Coronary artery (tissue), 2 donors: ENCODE results near the gene WIPF2.

Source experiments
- DNase-seq: peaks from one replicate; pipeline ENCODE4 v3.0.0-alpha.2; 2017; ENCODE audit warnings: low spot score
- H3K27ac ChIP-seq, 2 donors: fragments of 200-600 bp; sonication (generic); one replicate each; pipeline ENCODE4 v1.5.1; 2016 to 2019
- H3K4me3 ChIP-seq: fragments of 200-600 bp; sonication (generic); 2 replicates; pipeline ENCODE4 v1.5.1; 2016; ENCODE audit warnings: mild to moderate bottlenecking, moderate library complexity
- TF ChIP-seq, protein P1 (sequence below): fragments of 200-600 bp; sonication (generic); IDR thresholded peaks from one replicate; pipeline ENCODE4 v1.5.1; 2019; ENCODE audit warnings: antibody characterized with exemption

The WIPF2 gene

DNA sequence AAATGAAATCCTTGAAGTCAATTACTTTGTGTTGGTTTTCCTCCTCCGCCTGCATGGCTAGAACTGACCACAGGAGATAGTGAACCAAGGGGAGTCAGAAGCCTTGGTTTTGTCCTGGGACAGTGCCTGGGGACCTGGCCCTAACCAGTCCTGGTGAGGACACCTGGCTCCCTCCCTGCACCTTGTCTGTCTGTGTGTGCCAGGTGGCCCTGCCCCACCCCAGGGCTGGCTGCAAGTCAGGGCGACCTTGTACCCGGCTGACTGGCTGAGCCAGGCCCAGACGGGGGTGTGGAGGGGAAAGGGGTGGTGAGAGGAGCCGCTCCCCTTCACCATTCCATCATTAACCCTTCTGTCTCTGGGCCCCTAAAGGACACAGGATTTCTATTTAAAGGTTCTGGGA, 38.4 kb upstream of the WIPF2 start:
- Histone ChIP-seq H3K27ac (no peak overlapping the region), H3K4me3 (no peak overlapping the region)
- TF ChIP-seq, protein P1, sequence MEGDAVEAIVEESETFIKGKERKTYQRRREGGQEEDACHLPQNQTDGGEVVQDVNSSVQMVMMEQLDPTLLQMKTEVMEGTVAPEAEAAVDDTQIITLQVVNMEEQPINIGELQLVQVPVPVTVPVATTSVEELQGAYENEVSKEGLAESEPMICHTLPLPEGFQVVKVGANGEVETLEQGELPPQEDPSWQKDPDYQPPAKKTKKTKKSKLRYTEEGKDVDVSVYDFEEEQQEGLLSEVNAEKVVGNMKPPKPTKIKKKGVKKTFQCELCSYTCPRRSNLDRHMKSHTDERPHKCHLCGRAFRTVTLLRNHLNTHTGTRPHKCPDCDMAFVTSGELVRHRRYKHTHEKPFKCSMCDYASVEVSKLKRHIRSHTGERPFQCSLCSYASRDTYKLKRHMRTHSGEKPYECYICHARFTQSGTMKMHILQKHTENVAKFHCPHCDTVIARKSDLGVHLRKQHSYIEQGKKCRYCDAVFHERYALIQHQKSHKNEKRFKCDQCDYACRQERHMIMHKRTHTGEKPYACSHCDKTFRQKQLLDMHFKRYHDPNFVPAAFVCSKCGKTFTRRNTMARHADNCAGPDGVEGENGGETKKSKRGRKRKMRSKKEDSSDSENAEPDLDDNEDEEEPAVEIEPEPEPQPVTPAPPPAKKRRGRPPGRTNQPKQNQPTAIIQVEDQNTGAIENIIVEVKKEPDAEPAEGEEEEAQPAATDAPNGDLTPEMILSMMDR = no peak
- no peak for DNase-seq

DNA sequence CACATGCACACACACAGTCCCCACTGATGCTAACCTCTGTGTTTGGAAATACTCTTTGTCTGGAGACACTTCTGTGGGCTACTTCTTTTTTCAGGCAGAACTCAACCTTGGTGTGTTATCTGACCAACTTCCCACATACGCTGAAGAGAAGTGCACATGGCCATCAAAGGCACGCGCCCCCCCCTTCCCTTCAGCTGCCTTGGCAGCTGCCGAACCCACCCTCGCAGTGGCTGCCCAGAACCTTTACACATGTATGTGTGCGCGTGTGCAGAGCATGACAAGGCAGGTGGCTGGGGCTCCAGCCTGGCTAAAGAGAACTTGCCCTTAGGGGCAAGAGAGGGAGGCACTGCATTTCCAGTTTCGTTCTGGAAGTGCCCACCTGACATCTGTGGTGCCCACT, 37.9 kb upstream of the WIPF2 start:
- no peak overlapping the region for H3K27ac ChIP-seq
- TF ChIP-seq, protein P1 = no peak
- H3K4me3 ChIP-seq = no peak overlapping the region
- DNase-seq = no peak

DNA sequence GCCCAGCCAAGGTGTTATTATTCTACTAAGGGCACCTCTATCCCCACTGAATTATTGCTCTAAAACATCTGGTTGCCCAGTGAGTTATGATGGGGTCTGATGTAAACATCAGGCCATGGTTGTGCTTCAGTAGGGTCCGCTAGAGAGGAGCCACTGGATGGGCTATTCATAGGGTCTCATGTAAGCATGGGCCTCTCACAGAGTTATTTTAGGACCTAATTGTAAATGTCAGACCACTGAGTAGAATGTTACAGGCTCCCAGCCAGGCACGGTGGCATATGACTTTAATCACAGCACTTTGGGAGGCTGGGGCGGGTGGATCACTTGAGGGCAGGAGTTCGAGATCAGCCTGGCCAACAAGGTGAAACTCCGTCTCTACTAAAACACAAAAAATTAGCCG, 36.5 kb upstream of the WIPF2 start:
- Histone ChIP-seq H3K27ac (no peak overlapping the region), H3K4me3 (no peak overlapping the region)
- TF ChIP-seq, protein P1 = no peak
- DNase-seq = no peak

DNA sequence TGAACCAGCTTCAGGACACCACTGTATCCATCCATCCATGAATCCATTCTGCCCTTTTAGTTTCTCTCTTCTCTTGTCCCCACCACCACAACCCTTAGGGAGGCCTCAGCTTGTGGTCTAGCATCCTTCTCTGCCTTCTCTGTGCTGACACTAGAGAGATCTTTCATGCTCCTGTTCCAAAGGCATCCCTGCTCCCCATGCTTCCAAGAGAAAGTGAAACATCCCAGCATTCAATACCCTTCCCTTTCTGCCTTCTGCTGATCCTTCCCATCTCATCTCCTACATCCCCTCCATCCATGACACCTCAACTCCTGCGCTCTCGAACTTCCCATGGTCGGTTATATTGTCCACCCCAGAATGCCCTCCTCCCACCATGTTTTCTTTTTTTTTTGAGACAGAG, 31.9 kb upstream of the WIPF2 start:
- DNase-seq = no peak
- H3K4me3 ChIP-seq = no peak overlapping the region
- TF ChIP-seq, protein P1 = no peak
- H3K27ac ChIP-seq = no peak overlapping the region

DNA sequence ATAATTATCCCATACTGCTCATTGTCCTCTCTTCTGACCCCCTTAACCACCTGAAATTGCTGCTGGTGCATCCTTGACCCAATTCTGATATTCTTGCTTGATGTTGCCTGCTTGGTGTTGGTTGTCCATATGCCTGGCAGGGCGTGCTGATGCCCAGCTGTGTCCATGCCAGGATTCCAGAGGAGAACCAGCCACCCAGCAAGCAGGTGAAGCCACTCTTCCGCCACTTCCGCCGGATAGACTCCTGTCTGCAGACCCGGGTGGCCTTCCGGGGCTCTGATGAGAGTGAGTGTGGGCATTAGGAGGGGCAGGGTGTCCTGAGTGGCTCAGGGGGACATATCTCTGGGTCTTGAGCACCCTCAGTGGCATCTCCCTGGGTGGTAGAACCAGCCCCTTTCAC, 30.4 kb upstream of the WIPF2 start:
- Histone ChIP-seq H3K4me3 (no peak overlapping the region), H3K27ac (no peak overlapping the region)
- DNase-seq = no peak
- TF ChIP-seq, protein P1 = no peak

DNA sequence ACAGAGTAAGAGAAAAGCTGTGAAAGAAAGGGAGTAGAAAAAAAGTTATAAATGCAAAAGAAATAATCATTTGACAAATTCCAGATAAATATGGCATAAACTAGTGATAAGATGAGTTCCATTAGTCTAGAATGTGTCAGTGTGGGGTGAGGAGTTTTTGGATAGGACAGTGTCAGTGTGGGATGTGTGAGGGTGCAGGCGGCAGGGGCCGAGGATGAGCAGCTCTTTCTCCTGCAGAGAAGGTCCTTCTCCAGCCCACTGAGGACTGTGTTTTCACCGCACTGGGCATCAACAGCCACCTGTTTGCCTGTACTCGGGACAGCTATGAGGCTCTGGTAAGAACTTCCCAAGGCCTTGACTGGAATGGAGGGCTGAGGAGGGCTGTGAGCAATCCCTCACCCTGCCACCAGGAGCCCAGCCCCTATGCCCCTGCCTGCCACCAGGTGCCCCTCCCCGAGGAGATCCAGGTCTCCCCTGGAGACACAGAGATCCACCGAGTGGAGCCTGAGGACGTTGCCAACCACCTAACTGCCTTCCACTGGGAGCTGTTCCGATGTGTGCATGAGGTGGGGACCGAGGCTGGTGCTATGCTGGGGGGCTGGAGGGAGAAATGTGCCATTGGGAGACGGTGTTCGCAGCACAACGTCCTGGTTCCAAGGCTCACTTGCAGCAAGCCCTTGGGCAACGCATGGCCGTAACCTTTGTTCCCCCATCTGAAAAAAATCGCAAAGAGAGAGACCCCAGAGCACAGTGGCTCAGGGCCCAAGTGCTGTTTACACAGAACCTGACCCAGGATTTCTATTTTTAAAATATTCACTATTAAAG, 28.7 kb upstream of the WIPF2 start:
- peak overlapping the region; percentile 78 for H3K4me3 ChIP-seq
- TF ChIP-seq, protein P1 = no peak
- no peak overlapping the region for H3K27ac ChIP-seq
- DNase-seq = no peak
